ENCODE results near the gene GRID1. TPM values are rescaled to one million over a fixed set of nuclear protein-coding genes. Genes with fewer than 3 reads are reported as not detected.
A peak's percentile ranks its signal among the peaks of the same experiment; 100 is the strongest.

GRID1 gene
- total RNA-seq, 4 donors from 2014 or later, result 0.35 to 10.7 (median 1.3) TPM

DNA sequence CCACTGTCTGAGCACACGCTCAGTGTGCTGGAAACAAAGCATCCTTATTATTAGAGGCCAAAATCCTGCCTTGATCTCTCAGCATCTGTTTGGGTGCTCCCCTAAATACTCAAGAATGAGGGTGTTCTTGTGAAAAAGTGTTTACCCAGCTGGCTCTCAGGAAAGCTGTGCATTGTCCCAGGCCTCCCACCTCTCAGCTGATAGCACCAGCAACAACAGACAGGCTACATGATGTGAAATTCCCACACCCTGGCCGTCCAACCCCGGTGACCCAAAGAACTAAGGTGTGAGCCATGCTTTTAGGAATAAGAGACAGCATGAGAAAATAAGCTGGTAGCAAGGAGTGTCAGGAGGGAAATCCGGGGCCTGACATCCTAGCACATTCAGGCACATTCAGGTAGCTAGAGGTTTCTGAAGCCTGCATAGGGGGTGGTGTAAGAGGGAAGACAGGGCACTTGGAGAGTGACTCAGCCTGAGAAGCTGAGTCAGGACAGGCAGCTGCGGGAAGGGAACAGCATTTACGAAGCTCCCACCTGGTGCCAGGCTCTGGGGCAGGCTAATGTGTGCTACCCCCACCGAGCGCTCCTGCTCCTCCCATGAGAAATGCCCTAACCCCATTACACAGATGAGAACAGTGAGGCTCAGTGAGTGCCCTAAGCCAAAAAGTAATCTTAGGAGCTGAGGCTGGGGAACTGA is 205.6 kb downstream of the GRID1 start:
- no peak for TF ChIP-seq POLR2A (IDR thresholded peaks at IDR 0.05)
- TF ChIP-seq, protein P1, sequence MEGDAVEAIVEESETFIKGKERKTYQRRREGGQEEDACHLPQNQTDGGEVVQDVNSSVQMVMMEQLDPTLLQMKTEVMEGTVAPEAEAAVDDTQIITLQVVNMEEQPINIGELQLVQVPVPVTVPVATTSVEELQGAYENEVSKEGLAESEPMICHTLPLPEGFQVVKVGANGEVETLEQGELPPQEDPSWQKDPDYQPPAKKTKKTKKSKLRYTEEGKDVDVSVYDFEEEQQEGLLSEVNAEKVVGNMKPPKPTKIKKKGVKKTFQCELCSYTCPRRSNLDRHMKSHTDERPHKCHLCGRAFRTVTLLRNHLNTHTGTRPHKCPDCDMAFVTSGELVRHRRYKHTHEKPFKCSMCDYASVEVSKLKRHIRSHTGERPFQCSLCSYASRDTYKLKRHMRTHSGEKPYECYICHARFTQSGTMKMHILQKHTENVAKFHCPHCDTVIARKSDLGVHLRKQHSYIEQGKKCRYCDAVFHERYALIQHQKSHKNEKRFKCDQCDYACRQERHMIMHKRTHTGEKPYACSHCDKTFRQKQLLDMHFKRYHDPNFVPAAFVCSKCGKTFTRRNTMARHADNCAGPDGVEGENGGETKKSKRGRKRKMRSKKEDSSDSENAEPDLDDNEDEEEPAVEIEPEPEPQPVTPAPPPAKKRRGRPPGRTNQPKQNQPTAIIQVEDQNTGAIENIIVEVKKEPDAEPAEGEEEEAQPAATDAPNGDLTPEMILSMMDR (IDR thresholded peaks at IDR 0.05), result no peak
- Histone ChIP-seq H3K36me3 (no peaks in the 10 kb centered on the region), H3K4me1 (peaks cover 0 to 25% (median 1%) of the 10 kb centered on the region in 4 donors), H3K4me3 (no peak overlapping the region), H3K9me3 (no peaks in the 10 kb centered on the region), H3K27ac (no peak overlapping the region), H3K27me3 (no peaks in the 10 kb centered on the region)
- DNase-seq, result peak in 2 of 3 donors; percentile 22 to 23

DNA sequence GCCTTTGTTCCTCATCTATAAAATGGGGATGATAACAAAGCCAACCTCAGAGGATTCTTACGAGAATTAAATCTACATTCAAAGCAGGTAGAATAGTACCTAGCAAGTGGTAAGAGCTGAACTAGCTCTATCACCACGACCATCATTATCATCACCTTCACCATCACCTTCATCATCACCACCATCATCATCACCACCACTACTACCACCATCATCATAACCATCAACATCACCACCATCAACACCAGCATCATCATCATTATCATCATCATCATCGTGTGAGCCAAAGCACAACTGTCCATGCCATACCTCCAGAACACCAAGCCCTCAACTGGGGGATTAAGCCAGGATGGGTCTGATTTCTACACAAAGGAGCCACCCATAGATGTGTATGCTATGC is 206.8 kb downstream of the GRID1 start:
- Histone ChIP-seq H3K27ac (no peak overlapping the region), H3K4me1 (peaks cover 0 to 21% (median under 1%) of the 10 kb centered on the region in 4 donors), H3K4me3 (no peak overlapping the region), H3K9me3 (no peaks in the 10 kb centered on the region), H3K27me3 (no peaks in the 10 kb centered on the region), H3K36me3 (no peaks in the 10 kb centered on the region)
- TF ChIP-seq POLR2A (IDR thresholded peaks at IDR 0.05), result no peak
- TF ChIP-seq, protein P1 (IDR thresholded peaks at IDR 0.05), result no peak
- DNase-seq, result no peak

DNA sequence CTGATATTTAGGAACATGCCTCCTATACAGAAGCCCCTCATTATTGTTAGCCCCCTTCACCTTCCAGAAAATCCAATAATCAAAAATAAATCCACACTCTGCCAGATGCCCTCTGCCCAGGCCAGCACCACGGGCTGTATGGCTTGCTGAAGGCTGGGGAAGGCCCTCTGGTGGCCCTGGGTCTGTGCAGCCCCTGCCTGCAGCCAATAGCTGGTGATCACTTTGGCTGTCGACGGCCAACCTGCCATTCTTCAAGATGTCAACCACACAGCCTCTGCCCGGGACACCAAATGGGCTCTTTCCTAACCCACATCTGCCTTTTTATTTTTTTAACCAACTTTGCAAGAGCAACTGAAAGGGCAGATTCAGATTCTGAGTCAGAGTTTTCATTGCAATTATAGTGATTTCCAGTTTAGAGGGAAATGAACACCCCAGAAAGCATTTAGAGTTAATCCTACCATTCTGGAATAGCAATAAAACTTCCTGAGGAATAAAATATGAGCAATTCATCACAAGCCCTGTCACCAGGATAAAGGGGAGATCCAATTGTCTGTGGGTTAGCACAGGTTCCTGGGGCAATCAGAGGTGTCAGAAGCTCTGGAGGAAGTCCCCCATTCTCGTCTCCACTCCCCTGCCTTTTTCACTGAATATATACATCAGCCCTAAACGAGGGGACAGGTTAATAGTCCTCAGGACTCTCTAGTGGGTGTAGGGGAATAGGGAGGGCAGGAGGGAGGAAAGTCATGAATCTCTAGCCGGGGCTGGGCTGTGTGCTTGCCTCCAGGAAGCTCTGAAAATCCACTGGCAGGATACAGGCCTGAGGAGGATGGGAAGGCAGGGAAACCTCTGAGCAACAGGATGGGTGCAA is 211.3 kb downstream of the GRID1 start:
- Histone ChIP-seq H3K9me3 (no peaks in the 10 kb centered on the region), H3K4me1 (no peaks in the 10 kb centered on the region), H3K27me3 (no peaks in the 10 kb centered on the region), H3K36me3 (no peaks in the 10 kb centered on the region), H3K4me3 (no peak overlapping the region), H3K27ac (no peak overlapping the region)
- no peak for DNase-seq
- TF ChIP-seq, protein P1 (IDR thresholded peaks at IDR 0.05), result peak in 1 of 6 experiments; percentile 2
- TF ChIP-seq POLR2A (IDR thresholded peaks at IDR 0.05), result no peak

DNA sequence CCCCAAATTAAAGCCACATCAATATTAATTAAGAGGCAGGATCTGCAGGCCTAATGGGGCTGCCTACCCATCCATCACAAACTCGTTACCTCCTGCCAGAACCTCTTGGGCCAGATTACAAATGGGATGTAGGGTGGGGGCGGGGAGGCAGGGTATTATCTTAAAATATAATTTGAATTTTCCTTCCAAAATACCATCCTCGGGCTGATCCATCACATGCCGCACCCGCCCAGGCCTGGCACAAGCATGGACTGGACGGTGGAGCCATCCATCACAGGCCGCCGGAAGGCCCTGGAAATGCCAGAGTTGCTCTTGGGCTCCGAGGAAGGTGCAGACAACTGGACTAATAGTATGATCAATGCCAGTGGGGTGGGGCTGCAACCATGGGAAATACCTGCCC is 212.8 kb downstream of the GRID1 start:
- TF ChIP-seq, protein P1 (IDR thresholded peaks at IDR 0.05), result no peak
- TF ChIP-seq POLR2A (IDR thresholded peaks at IDR 0.05), result no peak

DNA sequence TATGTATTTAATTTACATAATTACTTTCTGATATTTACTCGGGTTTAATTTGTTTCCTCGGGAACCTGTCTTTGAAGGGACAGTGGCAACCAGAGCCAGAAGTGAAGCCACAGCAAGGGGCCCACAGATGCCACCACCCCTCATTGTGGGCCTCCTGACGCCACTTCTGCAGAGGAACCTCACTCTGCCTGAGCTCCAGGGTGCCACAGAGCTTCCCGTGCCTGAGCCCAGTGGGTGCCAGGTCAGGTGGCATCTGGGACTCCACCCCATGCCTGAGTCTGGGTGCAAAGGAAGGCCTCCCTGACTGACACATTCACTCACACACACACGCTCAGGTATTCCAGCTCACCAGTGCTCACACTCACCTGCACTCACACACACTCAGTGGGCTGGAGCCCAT is 213.7 kb downstream of the GRID1 start:
- Histone ChIP-seq H3K36me3 (no peaks in the 10 kb centered on the region), H3K27me3 (no peaks in the 10 kb centered on the region), H3K27ac (no peak overlapping the region), H3K4me3 (no peak overlapping the region), H3K9me3 (no peaks in the 10 kb centered on the region), H3K4me1 (no peaks in the 10 kb centered on the region)
- TF ChIP-seq, protein P1 (IDR thresholded peaks at IDR 0.05), result no peak
- no peak for TF ChIP-seq POLR2A (IDR thresholded peaks at IDR 0.05)
- DNase-seq, result no peak

More for the DNA sequence above, 212.8 kb downstream of the GRID1 start:
- Histone ChIP-seq H3K36me3 (no peaks in the 10 kb centered on the region), H3K27ac (no peak overlapping the region), H3K4me1 (no peaks in the 10 kb centered on the region), H3K27me3 (no peaks in the 10 kb centered on the region), H3K9me3 (no peaks in the 10 kb centered on the region), H3K4me3 (no peak overlapping the region)
- no peak for DNase-seq

Measured in Peyer's patch (tissue), 4 donors.